LNCaP clone FGC (cell line): ENCODE measurements around the gene RYR3.

Experiments used
- DNase-seq: peaks from one replicate; pipeline ENCODE4 v3.0.0-alpha.2; 2011; ENCODE audit warnings: low read depth
- H3K4me3 ChIP-seq: 2 replicates; pipeline ENCODE4 v1.5.1; 2011; ENCODE audit warnings: mild to moderate bottlenecking, low read depth, low read length, control low read depth
- CTCF ChIP-seq: IDR thresholded peaks from 2 replicates; pipeline ENCODE4 v1.5.1; 2012; ENCODE audit warnings: mild to moderate bottlenecking; ENCODE audit not compliant: control insufficient read depth, insufficient read depth; ENCODE audit errors: extremely low read depth

Gene RYR3

GRCh38 chr15:33304924-33305323, 5.8 kb upstream of the RYR3 start:
- no peak overlapping the region for H3K4me3 ChIP-seq
- TF ChIP-seq CTCF = no peak
- DNase-seq = peak; percentile 50

DNA sequence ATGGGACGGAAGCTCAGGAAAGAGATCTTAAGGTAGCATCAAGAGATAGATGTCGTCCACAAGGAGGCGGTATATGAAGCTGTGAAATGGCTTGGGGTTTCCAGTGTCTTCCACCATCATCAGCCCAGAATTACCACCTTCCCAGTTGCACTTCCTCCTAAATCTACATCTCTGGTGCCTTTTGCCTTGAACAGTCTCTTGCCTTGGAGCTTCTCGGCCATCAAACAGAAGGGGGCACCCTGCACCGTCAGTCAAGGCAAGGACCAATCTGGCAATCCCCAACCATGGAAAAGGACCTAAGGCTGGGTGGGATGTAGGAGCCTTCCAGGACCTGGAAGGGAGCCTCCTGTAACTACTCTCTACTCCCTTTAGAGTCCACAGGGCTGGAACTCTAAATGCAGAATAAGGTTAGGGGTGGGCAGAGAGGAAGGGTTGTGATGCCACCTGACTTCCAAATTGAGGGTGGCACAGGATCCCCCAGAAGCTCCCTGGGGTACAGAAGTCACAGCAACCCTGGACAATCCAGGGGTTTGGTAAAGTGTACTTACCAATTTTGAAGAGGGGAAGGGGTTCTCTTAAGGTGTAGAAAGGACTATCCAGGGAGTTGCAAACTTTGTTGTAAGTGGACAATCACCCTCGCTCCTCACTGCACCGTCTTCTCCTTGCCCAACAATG, 1.0 kb upstream of the RYR3 start:
- no peak for DNase-seq
- TF ChIP-seq CTCF = no peak; the same call in 1 of the 2 replicates
- no peak overlapping the region for H3K4me3 ChIP-seq

DNA sequence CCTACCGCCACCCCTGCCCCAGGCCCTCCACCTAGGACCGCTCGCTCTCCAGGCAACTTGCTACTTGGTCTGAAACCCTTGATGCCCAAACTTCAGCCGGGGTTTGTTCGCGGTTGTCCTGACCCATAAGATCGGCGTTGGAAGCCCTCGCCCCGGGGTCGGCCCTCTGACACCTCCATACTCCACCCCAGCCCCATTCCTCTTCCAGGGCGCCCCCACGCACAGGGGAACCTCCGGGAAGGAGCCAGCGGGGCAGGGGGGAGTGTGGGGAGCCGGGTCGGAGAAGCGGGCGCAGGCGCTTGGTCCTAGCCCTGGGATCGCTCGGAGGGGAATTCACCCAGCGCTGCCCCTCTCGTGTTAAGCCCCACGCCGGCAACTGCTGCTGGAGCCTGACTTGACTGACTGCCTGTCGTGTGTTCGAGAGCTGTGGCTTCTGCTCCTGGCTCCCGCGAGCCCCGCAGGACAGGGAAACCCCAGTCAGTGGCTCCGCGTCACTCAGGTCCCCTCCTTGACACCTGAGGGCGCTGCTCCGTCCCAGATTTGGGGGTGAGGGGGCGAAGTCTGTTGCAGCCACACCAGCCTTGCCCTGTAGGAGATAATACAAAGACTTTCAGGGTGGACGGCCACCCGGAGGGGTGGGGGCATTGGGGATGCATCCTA, 675 bp downstream of the RYR3 start:
- H3K4me3 ChIP-seq = no peak overlapping the region
- no peak for DNase-seq
- no peak for TF ChIP-seq CTCF

DNA sequence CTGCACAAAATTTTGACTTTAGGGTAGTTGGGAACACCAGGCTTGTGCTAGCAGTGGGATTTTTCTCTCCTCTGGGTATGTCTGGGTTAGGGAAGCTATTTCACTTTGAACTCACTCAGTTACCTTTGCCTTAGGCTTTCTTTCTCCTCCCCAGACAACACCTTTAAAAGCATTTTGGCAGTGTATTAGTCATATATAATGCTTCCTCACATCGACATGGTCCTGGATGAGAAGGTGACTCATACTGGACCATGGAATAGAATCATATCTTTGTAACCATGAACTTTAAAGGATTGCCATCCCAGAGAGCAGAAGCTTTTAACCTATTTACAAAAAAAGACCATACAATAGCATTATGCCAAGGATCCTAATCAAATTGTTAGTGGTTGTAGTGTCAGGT, 2.7 kb downstream of the RYR3 start:
- no peak for DNase-seq
- H3K4me3 ChIP-seq = no peak overlapping the region
- no peak for TF ChIP-seq CTCF

DNA sequence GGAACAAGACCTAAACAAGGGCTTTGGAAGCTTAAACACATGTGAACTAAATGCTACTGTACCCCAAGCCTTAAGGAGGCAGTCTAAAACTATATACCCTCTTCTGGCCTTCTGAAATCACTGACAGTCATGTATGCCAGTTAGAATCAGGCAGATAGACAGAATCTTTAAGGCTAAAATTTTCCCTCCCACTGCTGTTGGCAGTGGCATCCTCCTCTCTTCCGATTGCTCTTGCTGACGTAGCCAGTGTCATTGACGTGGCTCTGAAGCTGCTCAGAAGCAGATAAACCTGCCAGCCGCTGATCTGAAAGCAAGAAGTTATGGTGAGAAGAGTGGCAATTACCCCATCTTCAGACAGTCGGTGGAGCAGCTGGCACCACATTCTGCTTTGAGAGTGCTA, 3.3 kb downstream of the RYR3 start:
- TF ChIP-seq CTCF = no peak
- DNase-seq = no peak
- no peak overlapping the region for H3K4me3 ChIP-seq

- H3K4me3 ChIP-seq = no peak overlapping the region
- TF ChIP-seq CTCF = no peak
- DNase-seq = no peak
These were observed 4.3 kb downstream of the RYR3 start for GRCh38 chr15:33315044-33315443.

DNA sequence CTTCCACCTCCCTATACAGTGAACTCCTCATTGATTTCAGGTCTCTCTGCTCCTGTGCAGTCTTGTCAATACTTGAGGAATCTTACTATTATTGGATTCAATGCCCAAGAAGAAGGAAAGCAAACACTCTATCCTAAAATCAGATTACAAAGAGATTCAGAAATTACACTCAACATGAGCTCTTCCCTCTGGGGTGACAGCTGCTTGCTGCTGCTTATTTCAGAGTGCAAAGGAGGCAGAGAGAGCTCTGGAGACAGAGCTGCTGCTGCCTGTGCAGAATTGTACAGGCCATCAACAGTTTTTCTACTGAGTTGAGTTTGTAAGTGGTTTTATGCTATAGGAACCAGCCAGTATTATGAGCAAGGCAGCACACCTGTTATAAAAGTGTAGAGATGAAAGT, 7.1 kb downstream of the RYR3 start:
- TF ChIP-seq CTCF = no peak
- no peak for DNase-seq
- no peak overlapping the region for H3K4me3 ChIP-seq
